Gastrocnemius medialis (tissue), 4 donors: ENCODE measurements around the gene ANGPTL8.

Source experiments
- CTCF ChIP-seq, 5 experiments: fragments of 450-650 bp in 3 of 5; fragments of 200-600 bp in 2 of 5; sonication (generic) in 2 of 5; IDR thresholded peaks in 4 of 5; conservative IDR thresholded peaks in 1 of 5; 1 replicate in 4 of 5; 2 replicates in 1 of 5; pipeline ENCODE4 v1.5.1; 2016 to 2019; ENCODE audit warnings: antibody characterized with exemption in 5 of 5, mild to moderate bottlenecking in 3 of 5, moderate library complexity in 3 of 5
- POLR2A ChIP-seq, 2 donors: fragments of 450-650 bp; IDR thresholded peaks; one replicate each; pipeline ENCODE4 v1.6.1; 2017; ENCODE audit warnings: antibody characterized with exemption in 2 of 2, mild to moderate bottlenecking in 2 of 2, moderate library complexity in 2 of 2

- no peak for TF ChIP-seq CTCF (IDR thresholded peaks at IDR 0.05 in 4 of 5, conservative IDR thresholded peaks at IDR 0.05 in 1 of 5)
- no peak for TF ChIP-seq POLR2A (IDR thresholded peaks at IDR 0.05)
Observed at GRCh38 chr19:11274533-11275086, 35.2 kb downstream of the ANGPTL8 start.
